Endothelial cell of umbilical vein (primary cell): ENCODE data around the gene ADCY7. TPM values are rescaled to one million over a fixed set of nuclear protein-coding genes. Genes with fewer than 3 reads are reported as not detected.

ENCODE experiments used
- BruUV-seq: library from RNA; stranded (reverse); fragments of 400-500 nt; replicated peaks from 2 replicates; lab custom pipeline; 2021; lab: Mats Ljungman, UMichigan
- CTCF ChIA-PET: fragments of 300-600, 350-600 bp; sonication (Branson Sonifier 250); formaldehyde crosslinking; loops from one replicate; lab custom pipeline; 2021; ENCODE audit warnings: antibody characterized with exemption, inconsistent platforms; lab: Charles Lee
- POLR2A ChIA-PET: fragments of 300-600, 350-600 bp; sonication (Branson Sonifier 250); formaldehyde crosslinking; loops from one replicate; lab custom pipeline; 2021; ENCODE audit warnings: antibody characterized with exemption, inconsistent platforms; lab: Charles Lee
- DNase-seq: peaks from one replicate; pipeline ENCODE4 v3.0.0-alpha.2; 2011; ENCODE audit warnings: low read depth, low spot score
- FAIRE-seq: peaks from 2 replicates; lab custom pipeline; 2011; peaks lifted over from hg19 to GRCh38; lab: Jason Lieb, UNC
- H2AFZ ChIP-seq: 2 replicates; pipeline ENCODE4 v1.6.0; 2012; ENCODE audit warnings: low read depth, low read length, control low read depth, inconsistent platforms
- H3K27ac ChIP-seq: 2 replicates; pipeline ENCODE4 v1.5.1; 2011; ENCODE audit warnings: low read depth, mild to moderate bottlenecking, control low read depth, low read length, moderate library complexity; ENCODE audit not compliant: insufficient read depth
- H3K27me3 ChIP-seq, 2 experiments: 2 replicates each; pipeline versions ENCODE4 v1.6.0 to v1.6.1; 2011; ENCODE audit warnings: low read length in 2 of 2, mixed read lengths in 1 of 2; ENCODE audit not compliant: control insufficient read depth in 2 of 2, insufficient read depth in 2 of 2
- H3K36me3 ChIP-seq, 2 experiments: 2 replicates in 1 of 2; 3 replicates in 1 of 2; pipeline ENCODE4 v1.5.1; 2011; ENCODE audit warnings: low read length in 2 of 2, mild to moderate bottlenecking in 1 of 2, moderate library complexity in 1 of 2; ENCODE audit not compliant: control insufficient read depth in 2 of 2, insufficient read depth in 2 of 2; ENCODE audit errors: extremely low read depth in 1 of 2
- H3K4me1 ChIP-seq: 3 replicates; pipeline ENCODE4 v1.5.1; 2011; ENCODE audit warnings: mild to moderate bottlenecking, low read length; ENCODE audit not compliant: control insufficient read depth, insufficient read depth; ENCODE audit errors: extremely low read depth
- H3K4me2 ChIP-seq: 2 replicates; pipeline ENCODE4 v1.6.1; 2011; ENCODE audit warnings: low read length, control low read depth, mixed read lengths; ENCODE audit not compliant: insufficient read depth
- H3K4me3 ChIP-seq, 3 experiments: fragments of 200-600 bp in 1 of 3; sonication (generic), shearing (Covaris generic) in 1 of 3; replicated peaks in 1 of 3; 2 replicates each; pipeline ENCODE4 v1.5.1; 2011 to 2016; ENCODE audit warnings: control low read depth in 3 of 3, low read length in 3 of 3, mild to moderate bottlenecking in 2 of 3, inconsistent platforms in 1 of 3, low read depth in 1 of 3, moderate library complexity in 1 of 3; ENCODE audit not compliant: insufficient read depth in 1 of 3
- H3K79me2 ChIP-seq: 2 replicates; pipeline ENCODE4 v1.6.0; 2012; ENCODE audit warnings: low read length, inconsistent platforms; ENCODE audit not compliant: control insufficient read depth, insufficient read depth
- H3K9ac ChIP-seq: replicated peaks from 2 replicates; pipeline ENCODE3; 2011; ENCODE audit warnings: low read length, control low read depth; ENCODE audit not compliant: insufficient read depth; ENCODE audit errors: extremely low read depth
- H3K9me1 ChIP-seq: replicated peaks from 3 replicates; pipeline ENCODE4 v1.6.0; 2011; ENCODE audit warnings: mild to moderate bottlenecking, low read length; ENCODE audit not compliant: control insufficient read depth, insufficient read depth; ENCODE audit errors: extremely low read depth
- H3K9me3 ChIP-seq: replicated peaks from 2 replicates; pipeline ENCODE4 v1.5.1; 2012; ENCODE audit warnings: low read length, inconsistent platforms; ENCODE audit not compliant: control insufficient read depth, insufficient read depth
- H4K20me1 ChIP-seq: replicated peaks from 2 replicates; pipeline ENCODE3; 2011; ENCODE audit warnings: mild to moderate bottlenecking, low read length; ENCODE audit not compliant: control insufficient read depth, insufficient read depth; ENCODE audit errors: extremely low read depth
- CTCF ChIP-seq, 2 donors: IDR thresholded peaks; 1 replicate in 1 of 2; 2 replicates in 1 of 2; pipeline ENCODE4 v1.5.1; 2011; ENCODE audit warnings: low read length in 2 of 2, mild to moderate bottlenecking in 2 of 2, moderate library complexity in 2 of 2, control low read depth in 1 of 2, inconsistent platforms in 1 of 2, low read depth in 1 of 2; ENCODE audit not compliant: insufficient read depth in 1 of 2; ENCODE audit errors: extremely low read depth in 1 of 2
- EZH2 ChIP-seq: IDR thresholded peaks from 2 replicates; pipeline ENCODE4 v1.6.1; 2012; ENCODE audit warnings: borderline replicate concordance, low read depth, mild to moderate bottlenecking, moderate library complexity, low read length, inconsistent platforms; ENCODE audit not compliant: severe bottlenecking
- GATA2 ChIP-seq: IDR thresholded peaks from 2 replicates; pipeline ENCODE4 v1.7.0; 2011; ENCODE audit warnings: low read depth, mild to moderate bottlenecking, moderate library complexity, mixed read lengths, low read length; ENCODE audit not compliant: insufficient read length, insufficient read depth
- MYC ChIP-seq: IDR thresholded peaks from one replicate; pipeline ENCODE4 v1.6.1; 2011; ENCODE audit warnings: mild to moderate bottlenecking, low read depth, low read length
- POLR2A ChIP-seq: IDR thresholded peaks from 2 replicates; pipeline ENCODE4 v1.6.1; 2012; ENCODE audit warnings: low read depth, mild to moderate bottlenecking, control low read depth, low read length
- POLR2AphosphoS5 ChIP-seq: IDR thresholded peaks from 2 replicates; pipeline ENCODE4 v1.6.1; 2012; ENCODE audit warnings: low read depth, mild to moderate bottlenecking, control low read depth, low read length, moderate library complexity; ENCODE audit not compliant: insufficient read depth
- dilution Hi-C: fragments of 300-500 bp; cut with MboI; formaldehyde crosslinking; loops from one replicate; pipeline ENCODE4 v1.15.0; 2019; ENCODE audit warnings: low sequenced_read_pairs; ENCODE audit not compliant: extremely low pct_ligation_motif_present
- intact Hi-C: fragments of 100-400 bp; cut with micrococcal nuclease; formaldehyde crosslinking; loops from one replicate; pipeline ENCODE4 v1.10.0; 2022
- polyA plus RNA-seq, 4 experiments: library from polyadenylated mRNA; depleted of rRNA in 3 of 4; stranded (reverse) in 3 of 4; unstranded in 1 of 4; fragments of >200 nt; gene quantifications; 2 replicates each; pipeline versions ENCODE4 v1.2.1 to v1.2.3, GENCODE V29; 2011 to 2012; ENCODE audit warnings: missing spikeins in 1 of 4
- total RNA-seq: library from RNA; stranded (reverse); gene quantifications from 2 replicates; pipeline ENCODE4 v1.2.3, GENCODE V29; 2021

ADCY7 gene
- total and polyA plus RNA-seq, 2 donors (not counting 3 experiments of a cell fraction or from before 2014, with no cell fraction given) = 3.5 to 9.3 TPM

- dilution Hi-C loops = no loop called here
- Histone ChIP-seq H3K27me3 (no peaks in the 10 kb centered on the region), H3K9ac (no peak overlapping the region), H4K20me1 (peaks cover 3% of the 10 kb centered on the region), H3K27ac (no peak overlapping the region), H3K36me3 (peaks cover 2 to 13% of the 10 kb centered on the region in 2 experiments), H3K4me1 (no peaks in the 10 kb centered on the region), H3K9me3 (no peaks in the 10 kb centered on the region), H2AFZ (no peak overlapping the region), H3K4me2 (no peak overlapping the region), H3K9me1 (no peaks in the 10 kb centered on the region), H3K4me3 (no peak overlapping the region), H3K79me2 (peaks cover 10% of the 10 kb centered on the region)
- FAIRE-seq (no peak), DNase-seq (no peak)
- ChIA-PET CTCF (interaction anchor here (0.9 kb wide), 1 partner anchor 284 kb away, joined by 4 read pairs; no protein-coding TSS in a partner anchor), POLR2A (no interaction called here)
- intact Hi-C loops = loop anchor here (2.0 kb wide), 1 partner anchor 25 kb away; no protein-coding TSS in a partner anchor
- BruUV-seq = no TSS peak
- TF ChIP-seq GATA2 (no peak), CTCF (IDR thresholded peaks at IDR 0.05; ENCODE audit: extremely low read depth in 1 of 2, insufficient read depth in 1 of 2, low read depth in 1 of 2, low read length in 2 of 2) (no peak), POLR2A (no peak), EZH2 (no peak), POLR2AphosphoS5 (no peak), MYC (no peak)
Measured at GRCh38 chr16:50351952-50352351, 85.6 kb downstream of the ADCY7 start.
